Heart left ventricle (tissue), 16 donors: ENCODE results near the gene HCN4. TPM values are rescaled to one million over a fixed set of nuclear protein-coding genes. Genes with fewer than 3 reads are reported as not detected.

ENCODE experiments used
- ATAC-seq, 4 donors: fragments of 200-7000 bp; cut with Tn5 transposase; one replicate each; pipeline ENCODE4 v1.9.1; 2020 to 2022; ENCODE audit warnings: moderate library complexity in 4 of 4, mild to moderate bottlenecking in 3 of 4, moderate number of reproducible peaks in 1 of 4
- DNase-seq, 5 donors: peaks; one replicate each; pipeline ENCODE4 v3.0.0-alpha.2; 2020
- H3K27ac ChIP-seq, 12 donors: fragments of 200-600 bp; sonication (generic) in 4 of 12; one replicate each; pipeline versions ENCODE4 v1.5.0 to v1.8.0; 2016 to 2022; ENCODE audit warnings: mild to moderate bottlenecking in 2 of 12
- H3K27me3 ChIP-seq, 9 donors: fragments of 200-600 bp; sonication (generic) in 2 of 9; one replicate each; pipeline versions ENCODE4 v1.5.1 to v1.8.0; 2016 to 2022; ENCODE audit warnings: mild to moderate bottlenecking in 3 of 9
- H3K36me3 ChIP-seq, 9 donors: fragments of 200-600 bp; sonication (generic) in 2 of 9; one replicate each; pipeline versions ENCODE4 v1.5.0 to v1.8.0; 2018 to 2022; ENCODE audit warnings: mild to moderate bottlenecking in 2 of 9
- H3K4me1 ChIP-seq, 12 donors: fragments of 200-600 bp; sonication (generic) in 4 of 12; one replicate each; pipeline versions ENCODE4 v1.5.0 to v1.8.0; 2016 to 2022; ENCODE audit warnings: mild to moderate bottlenecking in 3 of 12
- H3K4me3 ChIP-seq, 12 donors: fragments of 200-600 bp; sonication (generic) in 4 of 12; one replicate each; pipeline versions ENCODE4 v1.5.0 to v1.8.0; 2017 to 2022; ENCODE audit warnings: mild to moderate bottlenecking in 9 of 12, moderate library complexity in 4 of 12
- H3K9me3 ChIP-seq, 12 donors: fragments of 200-600 bp; sonication (generic) in 4 of 12; one replicate each; pipeline versions ENCODE4 v1.5.0 to v1.8.0; 2016 to 2022; ENCODE audit warnings: mild to moderate bottlenecking in 1 of 12
- POLR2A ChIP-seq, 2 donors: fragments of 450-650 bp; IDR thresholded peaks; one replicate each; pipeline ENCODE4 v1.6.1; 2017; ENCODE audit warnings: antibody characterized with exemption in 2 of 2, mild to moderate bottlenecking in 2 of 2, moderate library complexity in 2 of 2
- WGBS, 4 donors: extraction: QIAGEN DNeasy Blood & Tissue Kit in 2 of 4; methylation state at CpG; one replicate each; pipeline versions ENCODE4 v1.1.5 to v1.1.7; 2013 to 2018; 5-methylcytosine and 5-hydroxymethylcytosine counted together
- intact Hi-C, 10 donors: fragments of 100-400 bp; cut with DNase I; formaldehyde crosslinking; loops; one replicate each; pipeline versions ENCODE4 v1.11.1 to v1.14.2; 2022
- polyA plus RNA-seq, 2 donors: library from polyadenylated mRNA; stranded (reverse); fragments of 200-250 nt; gene quantifications; one replicate each; pipeline ENCODE4 v1.2.3, GENCODE V29; 2013
- total RNA-seq, 9 donors: library from RNA; depleted of rRNA in 2 of 9; stranded (reverse); fragments of >200 nt in 2 of 9; fragmentation: NEBNext Ultra II Directional in 3 of 9; extraction: Animal tissue kit (Norgen Biotek cat#: 25700) in 3 of 9; gene quantifications; one replicate each; pipeline versions ENCODE4 v1.1.0 to v1.2.4, GENCODE V29; 2016 to 2023
- TF ChIP-seq, protein P1 (sequence below), 12 donors: fragments of 200-600 bp; sonication (generic) in 4 of 12; IDR thresholded peaks; one replicate each; pipeline versions ENCODE4 v1.5.0 to v1.8.0; 2018 to 2022; ENCODE audit warnings: antibody characterized with exemption in 12 of 12, mild to moderate bottlenecking in 5 of 12
- donor health status: ischemic (EF 13 %, LVEDD 7.1; RV severe dilation, severe dysfunction).
- donor health status: healthy with polysubstance abuse.
- donor health status: DM: no; HTN: yes; CAD: no.
- donor health status: DM: no; HTN: no; CAD: no.
- donor health status: ischemic (EF 25% LVEDD 6.9; RV normal size, moderate dysfunction).
- donor health status: ischemic (EF 25% LVEDD 5.7; RV mildly dilated, moderate dysfunction).
- donor health status: healthy.
- donor health status: DM: yes; HTN: yes; CAD: no.
- donor health status: ischemic (EF 35%, LVEDD 5.7; RV mildly dilated, moderate dysfunction).
- donor health status: nonischemic (EF 11% LVEDD 7.7; RV severe dilation, severe dysfunction).
- donor health status: DM: yes; HTN: yes; CAD: no.
- donor health status: PGD.
- donor health status: ischemic (EF 29% LVEDD 5.4; RV normal size, mild dysfunction).
- donor health status: nonischemic (EF 23%, LVEDD 6.1; RV moderate dilation, normal function).

Gene HCN4
- total and polyA plus RNA-seq, 11 donors = 5.1 to 23.0 (median 8.4) TPM

DNA sequence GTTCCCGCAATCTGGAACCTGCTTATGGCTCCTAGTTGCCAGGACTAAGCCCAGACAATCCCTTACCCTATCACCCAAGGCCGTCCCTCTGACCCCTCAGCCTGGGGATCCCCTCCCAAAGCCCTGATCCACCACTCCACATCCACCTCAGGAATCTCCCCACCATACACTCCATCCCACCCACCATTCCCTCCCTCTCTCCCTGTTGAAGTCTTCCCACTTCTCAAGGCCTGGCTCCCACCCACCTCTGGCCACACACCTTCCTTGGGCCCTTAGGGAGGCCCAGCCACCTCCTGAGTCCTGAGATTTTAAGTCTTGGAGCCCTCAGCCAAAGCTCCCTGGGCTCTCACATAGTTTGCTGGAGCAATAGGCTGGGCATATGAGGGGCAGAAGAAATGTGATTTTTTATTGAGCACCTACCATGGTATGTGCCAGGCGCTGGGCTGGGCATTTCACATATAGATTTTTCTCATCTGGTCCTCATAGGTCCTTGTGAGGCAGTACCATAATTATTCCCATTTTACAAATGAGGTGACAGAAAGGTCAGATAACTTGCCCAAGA lies 48.1 kb downstream of the HCN4 start:
- 88 to 97% (median 95%) methylated on average over 3 of the region's 3 CpGs for WGBS, 4 donors
- peaks cover 0 to 25% (median 9%) of the 10 kb centered on the region in 9 donors for H3K27me3 ChIP-seq
- ATAC-seq (no peak), DNase-seq (peak in 1 of 5 donors; percentile 7)
- H3K4me3 ChIP-seq = no peak overlapping the region
- TF ChIP-seq, protein P1, sequence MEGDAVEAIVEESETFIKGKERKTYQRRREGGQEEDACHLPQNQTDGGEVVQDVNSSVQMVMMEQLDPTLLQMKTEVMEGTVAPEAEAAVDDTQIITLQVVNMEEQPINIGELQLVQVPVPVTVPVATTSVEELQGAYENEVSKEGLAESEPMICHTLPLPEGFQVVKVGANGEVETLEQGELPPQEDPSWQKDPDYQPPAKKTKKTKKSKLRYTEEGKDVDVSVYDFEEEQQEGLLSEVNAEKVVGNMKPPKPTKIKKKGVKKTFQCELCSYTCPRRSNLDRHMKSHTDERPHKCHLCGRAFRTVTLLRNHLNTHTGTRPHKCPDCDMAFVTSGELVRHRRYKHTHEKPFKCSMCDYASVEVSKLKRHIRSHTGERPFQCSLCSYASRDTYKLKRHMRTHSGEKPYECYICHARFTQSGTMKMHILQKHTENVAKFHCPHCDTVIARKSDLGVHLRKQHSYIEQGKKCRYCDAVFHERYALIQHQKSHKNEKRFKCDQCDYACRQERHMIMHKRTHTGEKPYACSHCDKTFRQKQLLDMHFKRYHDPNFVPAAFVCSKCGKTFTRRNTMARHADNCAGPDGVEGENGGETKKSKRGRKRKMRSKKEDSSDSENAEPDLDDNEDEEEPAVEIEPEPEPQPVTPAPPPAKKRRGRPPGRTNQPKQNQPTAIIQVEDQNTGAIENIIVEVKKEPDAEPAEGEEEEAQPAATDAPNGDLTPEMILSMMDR (IDR thresholded peaks at IDR 0.05) = no peak
- TF ChIP-seq POLR2A (IDR thresholded peaks at IDR 0.05) = no peak
- intact Hi-C loops = loop anchor here in 1 of 10 donors (10.0 kb wide), 1 partner anchor 224 kb away; no protein-coding TSS in a partner anchor
- H3K9me3 ChIP-seq = no peaks in the 10 kb centered on the region
- peaks cover 0 to 9% (median 0%) of the 10 kb centered on the region in 12 donors for H3K4me1 ChIP-seq
- peaks cover 0 to 9% (median 0%) of the 10 kb centered on the region in 9 donors for H3K36me3 ChIP-seq
- no peak overlapping the region for H3K27ac ChIP-seq

DNA sequence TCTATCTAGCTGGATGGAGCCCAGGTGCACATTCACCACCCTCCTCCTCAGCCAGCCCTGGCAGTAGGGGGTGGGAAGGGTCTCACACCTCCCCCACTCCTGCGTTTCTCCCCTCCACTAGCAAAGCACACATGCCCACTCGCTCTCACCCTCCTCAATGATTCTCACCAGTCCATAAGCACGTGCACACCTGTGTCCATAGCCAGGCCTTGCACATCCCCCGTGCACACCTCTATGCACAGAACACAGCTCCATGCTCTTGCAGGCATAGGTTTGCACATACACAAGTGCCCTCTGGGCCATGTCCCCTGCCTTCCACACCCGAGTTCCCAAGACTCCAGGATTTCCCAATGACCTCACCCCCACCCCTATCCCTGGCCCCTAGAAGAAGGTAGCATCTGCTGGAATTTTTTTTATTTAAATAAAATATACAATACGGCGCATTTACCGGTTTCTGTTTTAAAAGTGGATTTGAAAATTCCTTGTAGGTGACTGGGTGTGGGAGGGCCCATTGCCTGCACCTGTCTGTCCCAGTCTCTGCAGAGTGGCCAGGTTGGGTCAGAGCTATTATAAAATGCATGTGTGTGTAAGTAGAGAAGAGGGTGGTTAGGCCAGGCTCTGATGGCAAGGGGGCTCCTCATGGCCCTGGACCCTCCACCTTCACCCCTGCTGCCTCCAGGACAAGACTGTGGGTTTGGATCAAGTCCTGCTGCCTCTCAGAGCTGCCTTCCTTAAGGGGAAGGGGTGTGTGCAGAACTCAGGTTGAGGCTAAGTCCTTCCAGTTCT lies 49.1 kb downstream of the HCN4 start:
- intact Hi-C loops = loop anchor here in 3 of 10 donors (10.0 kb wide), 2 partner anchors 45 to 225 kb away; partner anchors contain the start of gene HCN4 (in 1 of the 3)
- ATAC-seq (no peak), DNase-seq (no peak)
- no peak overlapping the region for H3K27ac ChIP-seq
- WGBS, 4 donors = 63 to 81% (median 73%) methylated on average over 8 of the region's 8 CpGs
- H3K9me3 ChIP-seq = no peaks in the 10 kb centered on the region
- peaks cover 0 to 9% (median 0%) of the 10 kb centered on the region in 9 donors for H3K36me3 ChIP-seq
- H3K4me3 ChIP-seq = no peak overlapping the region
- peaks cover 0 to 6% (median 0%) of the 10 kb centered on the region in 12 donors for H3K4me1 ChIP-seq
- no peak for TF ChIP-seq POLR2A (IDR thresholded peaks at IDR 0.05)
- TF ChIP-seq, protein P1 (IDR thresholded peaks at IDR 0.05) = no peak
- peaks cover 0 to 25% (median 9%) of the 10 kb centered on the region in 9 donors for H3K27me3 ChIP-seq

DNA sequence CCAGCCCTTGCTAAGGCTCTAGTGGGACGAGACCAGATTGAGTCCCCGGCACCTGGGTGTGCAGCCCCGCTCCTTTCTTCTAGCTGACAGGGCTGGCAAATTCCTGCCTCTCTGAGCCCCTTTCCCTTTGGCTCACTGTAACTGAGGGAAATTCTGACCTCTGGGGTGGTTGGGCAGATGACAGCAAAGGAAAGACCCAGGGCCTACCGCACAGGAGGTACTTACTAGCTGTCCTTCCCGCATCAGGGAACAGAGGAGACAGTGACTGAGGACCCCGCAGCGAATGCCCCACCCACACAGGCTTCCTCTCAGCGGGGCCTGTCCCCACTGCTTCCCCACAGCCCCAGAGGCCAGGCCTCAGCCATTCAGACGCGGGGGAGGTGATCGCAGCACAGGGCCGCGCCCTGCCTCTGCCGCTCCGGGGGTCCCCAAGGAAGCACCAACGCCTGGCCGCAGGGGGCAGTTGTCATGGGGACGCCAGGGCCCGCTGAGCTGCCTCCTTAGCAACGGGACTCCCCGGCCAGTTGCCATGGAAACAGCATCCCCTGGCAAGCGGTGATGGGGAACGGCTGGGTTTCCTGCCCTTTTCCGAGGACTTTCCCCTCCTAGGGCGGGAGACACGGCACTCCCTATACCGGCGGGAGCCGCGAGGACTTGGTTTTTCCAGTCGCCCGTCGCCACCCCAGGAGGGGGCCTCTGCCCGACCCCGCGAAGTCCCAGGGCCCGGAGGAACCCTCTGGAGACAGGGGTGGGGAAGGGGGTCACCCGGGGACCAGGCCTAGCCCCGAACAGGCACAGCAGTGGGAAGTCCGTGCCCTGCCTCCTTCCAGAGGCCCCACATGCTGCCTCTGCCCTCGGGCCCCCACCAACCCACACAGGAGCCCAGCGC lies 50.1 kb downstream of the HCN4 start:
- DNase-seq (no peak), ATAC-seq (peak in 3 of 4 donors; percentile 11 to 37 (median 13))
- Histone ChIP-seq H3K36me3 (peaks cover 0 to 8% (median 0%) of the 10 kb centered on the region in 9 donors), H3K27me3 (peaks cover 0 to 25% (median 9%) of the 10 kb centered on the region in 9 donors), H3K4me1 (peaks cover 0 to 6% (median 0%) of the 10 kb centered on the region in 12 donors), H3K4me3 (no peak overlapping the region), H3K27ac (no peak overlapping the region), H3K9me3 (no peaks in the 10 kb centered on the region)
- intact Hi-C loops = loop anchor here in 2 of 10 donors (10.0 kb wide), 2 partner anchors 46 to 226 kb away; partner anchors contain the start of gene HCN4 (in 1 of the 2)
- TF ChIP-seq, protein P1 (IDR thresholded peaks at IDR 0.05) = no peak
- no peak for TF ChIP-seq POLR2A (IDR thresholded peaks at IDR 0.05)
- WGBS, 4 donors = 17 to 27% (median 21%) methylated on average over 36 to 42 of the region's 42 CpGs
